Ishikawa (cell line): ENCODE measurements around the gene ZMIZ1.

Source experiments
- CEBPB ChIP-seq: IDR thresholded peaks from 2 replicates; pipeline ENCODE4 v1.6.1; 2012
- CREB1 ChIP-seq: IDR thresholded peaks from 2 replicates; pipeline ENCODE4 v1.6.1; 2012; ENCODE audit warnings: low read depth
- EGR1 ChIP-seq: IDR thresholded peaks from 2 replicates; pipeline ENCODE4 v1.6.1; 2012
- EP300 ChIP-seq: IDR thresholded peaks from 2 replicates; pipeline ENCODE4 v1.6.1; 2012; ENCODE audit warnings: borderline replicate concordance
- FOXM1 ChIP-seq: IDR thresholded peaks from 2 replicates; pipeline ENCODE4 v1.6.1; 2012; ENCODE audit warnings: low read depth, borderline replicate concordance
- NFIC ChIP-seq: IDR thresholded peaks from 2 replicates; pipeline ENCODE4 v1.6.1; 2012
- RAD21 ChIP-seq: IDR thresholded peaks from 2 replicates; pipeline ENCODE4 v1.6.1; 2012; ENCODE audit warnings: low read depth
- TAF1 ChIP-seq: IDR thresholded peaks from 2 replicates; pipeline ENCODE4 v1.6.1; 2012; ENCODE audit warnings: low read depth, mild to moderate bottlenecking
- TCF12 ChIP-seq: IDR thresholded peaks from 2 replicates; pipeline ENCODE4 v1.6.1; 2012; ENCODE audit warnings: low read depth
- TEAD4 ChIP-seq: IDR thresholded peaks from 2 replicates; pipeline ENCODE4 v1.6.1; 2012
- YY1 ChIP-seq: IDR thresholded peaks from 2 replicates; pipeline ENCODE4 v1.6.1; 2012; ENCODE audit warnings: low read depth
- ZBTB7A ChIP-seq: IDR thresholded peaks from 2 replicates; pipeline ENCODE4 v1.6.1; 2012; ENCODE audit warnings: low read depth
- TF ChIP-seq, protein P1 (sequence below): IDR thresholded peaks from 2 replicates; pipeline ENCODE4 v1.6.1; 2012; ENCODE audit warnings: low read depth, mild to moderate bottlenecking
- TF ChIP-seq, protein P2 (sequence below): IDR thresholded peaks from 2 replicates; pipeline ENCODE4 v1.6.1; 2012
- TF ChIP-seq, protein P3 (sequence below): IDR thresholded peaks from 2 replicates; pipeline ENCODE4 v1.6.1; 2012

The ZMIZ1 gene

DNA sequence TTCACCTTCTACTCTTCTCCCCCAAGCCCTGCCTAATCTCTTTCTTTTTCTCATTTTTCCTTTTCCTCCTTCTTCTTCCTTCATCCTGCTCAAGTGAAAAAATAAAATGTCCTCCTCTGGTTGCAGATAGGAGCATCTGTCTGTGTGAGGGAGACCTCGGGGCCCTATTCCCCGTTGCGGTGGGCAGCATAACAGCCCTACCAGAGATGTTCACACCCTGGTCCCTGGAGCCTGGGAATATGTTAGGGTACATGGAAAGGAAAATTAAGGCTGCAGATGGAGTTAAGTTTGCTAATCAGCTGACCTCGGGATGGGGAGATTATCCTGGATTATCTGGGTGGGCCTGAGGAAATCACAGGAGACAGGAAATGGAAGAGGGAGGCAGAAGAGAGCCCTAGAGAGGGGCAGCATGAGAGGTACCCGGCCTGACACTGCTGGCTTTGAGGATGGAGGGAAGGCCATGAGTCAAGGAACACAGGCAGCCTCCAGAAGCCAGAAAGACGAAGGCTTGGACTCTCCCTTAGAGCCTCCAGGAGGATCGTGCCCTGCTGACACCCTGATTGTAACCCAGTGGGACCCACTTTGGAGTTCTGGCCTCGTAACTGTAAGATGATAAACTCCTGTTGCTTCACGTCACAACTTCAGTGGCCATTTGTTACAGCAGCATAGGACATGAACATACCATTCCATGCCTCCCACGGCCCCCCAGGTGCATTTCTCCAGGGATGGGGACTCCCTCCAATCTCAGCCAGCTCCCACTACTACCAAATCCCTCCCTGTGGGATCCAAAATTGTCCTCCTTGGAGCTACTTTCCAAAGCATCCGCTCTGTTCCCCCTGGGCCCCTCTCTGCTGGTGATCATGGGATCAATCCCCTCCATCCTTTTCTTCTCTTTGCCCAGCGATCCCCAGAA lies 39.0 kb upstream of the ZMIZ1 start:
- no peak for TF ChIP-seq TAF1
- TF ChIP-seq FOXM1: no peak
- TF ChIP-seq, protein P1, sequence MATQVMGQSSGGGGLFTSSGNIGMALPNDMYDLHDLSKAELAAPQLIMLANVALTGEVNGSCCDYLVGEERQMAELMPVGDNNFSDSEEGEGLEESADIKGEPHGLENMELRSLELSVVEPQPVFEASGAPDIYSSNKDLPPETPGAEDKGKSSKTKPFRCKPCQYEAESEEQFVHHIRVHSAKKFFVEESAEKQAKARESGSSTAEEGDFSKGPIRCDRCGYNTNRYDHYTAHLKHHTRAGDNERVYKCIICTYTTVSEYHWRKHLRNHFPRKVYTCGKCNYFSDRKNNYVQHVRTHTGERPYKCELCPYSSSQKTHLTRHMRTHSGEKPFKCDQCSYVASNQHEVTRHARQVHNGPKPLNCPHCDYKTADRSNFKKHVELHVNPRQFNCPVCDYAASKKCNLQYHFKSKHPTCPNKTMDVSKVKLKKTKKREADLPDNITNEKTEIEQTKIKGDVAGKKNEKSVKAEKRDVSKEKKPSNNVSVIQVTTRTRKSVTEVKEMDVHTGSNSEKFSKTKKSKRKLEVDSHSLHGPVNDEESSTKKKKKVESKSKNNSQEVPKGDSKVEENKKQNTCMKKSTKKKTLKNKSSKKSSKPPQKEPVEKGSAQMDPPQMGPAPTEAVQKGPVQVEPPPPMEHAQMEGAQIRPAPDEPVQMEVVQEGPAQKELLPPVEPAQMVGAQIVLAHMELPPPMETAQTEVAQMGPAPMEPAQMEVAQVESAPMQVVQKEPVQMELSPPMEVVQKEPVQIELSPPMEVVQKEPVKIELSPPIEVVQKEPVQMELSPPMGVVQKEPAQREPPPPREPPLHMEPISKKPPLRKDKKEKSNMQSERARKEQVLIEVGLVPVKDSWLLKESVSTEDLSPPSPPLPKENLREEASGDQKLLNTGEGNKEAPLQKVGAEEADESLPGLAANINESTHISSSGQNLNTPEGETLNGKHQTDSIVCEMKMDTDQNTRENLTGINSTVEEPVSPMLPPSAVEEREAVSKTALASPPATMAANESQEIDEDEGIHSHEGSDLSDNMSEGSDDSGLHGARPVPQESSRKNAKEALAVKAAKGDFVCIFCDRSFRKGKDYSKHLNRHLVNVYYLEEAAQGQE: no peak
- no peak for TF ChIP-seq CREB1
- no peak for TF ChIP-seq TCF12
- no peak for TF ChIP-seq TEAD4
- no peak for TF ChIP-seq EP300
- TF ChIP-seq RAD21: no peak
- no peak for TF ChIP-seq CEBPB
- no peak for TF ChIP-seq YY1
- TF ChIP-seq, protein P2, sequence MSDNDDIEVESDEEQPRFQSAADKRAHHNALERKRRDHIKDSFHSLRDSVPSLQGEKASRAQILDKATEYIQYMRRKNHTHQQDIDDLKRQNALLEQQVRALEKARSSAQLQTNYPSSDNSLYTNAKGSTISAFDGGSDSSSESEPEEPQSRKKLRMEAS: no peak
- TF ChIP-seq, protein P3, sequence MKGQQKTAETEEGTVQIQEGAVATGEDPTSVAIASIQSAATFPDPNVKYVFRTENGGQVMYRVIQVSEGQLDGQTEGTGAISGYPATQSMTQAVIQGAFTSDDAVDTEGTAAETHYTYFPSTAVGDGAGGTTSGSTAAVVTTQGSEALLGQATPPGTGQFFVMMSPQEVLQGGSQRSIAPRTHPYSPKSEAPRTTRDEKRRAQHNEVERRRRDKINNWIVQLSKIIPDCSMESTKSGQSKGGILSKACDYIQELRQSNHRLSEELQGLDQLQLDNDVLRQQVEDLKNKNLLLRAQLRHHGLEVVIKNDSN: no peak
- TF ChIP-seq ZBTB7A: no peak
- no peak for TF ChIP-seq EGR1
- TF ChIP-seq NFIC: no peak

DNA sequence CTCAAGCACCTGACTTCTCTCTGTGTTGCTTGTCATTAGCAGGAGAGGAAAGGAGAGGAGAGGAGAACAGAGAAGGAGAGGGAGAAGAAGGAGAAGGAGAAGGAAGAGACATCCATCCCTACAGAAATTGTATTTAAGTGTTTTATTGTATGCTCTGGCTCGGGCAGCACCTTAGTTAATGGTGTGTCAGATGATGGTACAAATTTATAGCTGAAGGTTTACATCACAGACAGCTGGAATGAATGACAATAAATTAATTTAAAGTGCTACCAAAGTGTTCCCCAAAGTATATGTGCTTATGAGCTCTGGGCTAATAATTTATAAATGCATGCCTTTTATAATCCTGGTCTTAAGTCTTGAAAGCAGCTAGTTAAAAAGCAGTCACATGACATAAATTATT lies 38.1 kb upstream of the ZMIZ1 start:
- TF ChIP-seq TEAD4 (no peak), FOXM1 (no peak), TAF1 (no peak), EP300 (no peak), YY1 (no peak), TCF12 (no peak), CEBPB (no peak), EGR1 (no peak), RAD21 (no peak), CREB1 (no peak), NFIC (no peak), ZBTB7A (no peak)
- TF ChIP-seq, protein P2: no peak
- TF ChIP-seq, protein P3: no peak
- TF ChIP-seq, protein P1: no peak

DNA sequence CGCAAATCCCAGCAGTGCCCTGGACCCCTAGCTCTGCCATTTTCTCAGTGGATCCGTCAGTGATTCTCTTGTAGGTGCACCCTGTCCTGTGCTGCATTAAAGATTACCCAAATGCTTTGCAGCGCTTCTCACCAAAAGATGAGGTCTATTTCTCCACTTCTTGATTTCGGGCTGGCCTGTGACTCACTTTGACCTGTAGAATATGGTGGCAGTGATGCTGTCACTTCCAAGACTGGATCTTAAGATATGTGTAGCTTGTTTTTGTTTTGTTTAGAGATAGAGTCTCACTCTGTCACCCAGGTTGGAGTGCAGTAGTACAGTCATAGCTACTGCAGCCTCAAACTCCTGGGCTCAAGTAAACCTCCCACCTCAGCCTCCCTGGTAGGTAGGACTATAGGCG lies 37.0 kb upstream of the ZMIZ1 start:
- TF ChIP-seq, protein P2: no peak
- no peak for TF ChIP-seq CEBPB
- TF ChIP-seq EGR1: no peak
- TF ChIP-seq FOXM1: no peak
- no peak for TF ChIP-seq RAD21
- TF ChIP-seq ZBTB7A: no peak
- no peak for TF ChIP-seq CREB1
- no peak for TF ChIP-seq YY1
- TF ChIP-seq, protein P3: no peak
- no peak for TF ChIP-seq TEAD4
- TF ChIP-seq TCF12: no peak
- no peak for TF ChIP-seq EP300
- no peak for TF ChIP-seq TAF1
- TF ChIP-seq, protein P1: no peak
- no peak for TF ChIP-seq NFIC
